ENCODE measurements around the gene TMX4. TPM values are rescaled to one million over a fixed set of nuclear protein-coding genes. Genes with fewer than 3 reads are reported as not detected.

The TMX4 gene
- total RNA-seq, 4 donors from 2014 or later = 16.2 to 24.2 (median 21.8) TPM

DNA sequence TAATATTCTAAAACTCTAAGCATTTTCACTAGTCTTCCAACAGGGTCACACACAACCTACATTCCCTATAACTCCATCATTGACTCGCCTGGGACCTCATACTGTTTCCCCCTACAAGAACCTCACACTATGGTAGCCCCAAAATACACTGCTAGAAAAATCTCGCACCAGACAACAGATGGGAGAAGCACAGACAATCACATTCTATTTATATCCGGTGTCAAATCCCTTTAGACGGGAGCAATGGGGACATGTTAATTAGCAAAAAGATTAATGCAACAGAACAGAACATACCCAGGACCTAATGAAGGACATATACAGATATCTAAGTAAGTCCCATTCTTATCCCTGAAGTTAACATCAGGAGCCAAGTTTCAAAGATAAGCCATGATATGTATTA lies 33.6 kb downstream of the TMX4 start:
- TF ChIP-seq POLR2AphosphoS5 (IDR thresholded peaks at IDR 0.05) (no peak), EP300 (IDR thresholded peaks at IDR 0.05) (no peak), POLR2A (IDR thresholded peaks at IDR 0.05) (no peak)
- TF ChIP-seq, protein P1, sequence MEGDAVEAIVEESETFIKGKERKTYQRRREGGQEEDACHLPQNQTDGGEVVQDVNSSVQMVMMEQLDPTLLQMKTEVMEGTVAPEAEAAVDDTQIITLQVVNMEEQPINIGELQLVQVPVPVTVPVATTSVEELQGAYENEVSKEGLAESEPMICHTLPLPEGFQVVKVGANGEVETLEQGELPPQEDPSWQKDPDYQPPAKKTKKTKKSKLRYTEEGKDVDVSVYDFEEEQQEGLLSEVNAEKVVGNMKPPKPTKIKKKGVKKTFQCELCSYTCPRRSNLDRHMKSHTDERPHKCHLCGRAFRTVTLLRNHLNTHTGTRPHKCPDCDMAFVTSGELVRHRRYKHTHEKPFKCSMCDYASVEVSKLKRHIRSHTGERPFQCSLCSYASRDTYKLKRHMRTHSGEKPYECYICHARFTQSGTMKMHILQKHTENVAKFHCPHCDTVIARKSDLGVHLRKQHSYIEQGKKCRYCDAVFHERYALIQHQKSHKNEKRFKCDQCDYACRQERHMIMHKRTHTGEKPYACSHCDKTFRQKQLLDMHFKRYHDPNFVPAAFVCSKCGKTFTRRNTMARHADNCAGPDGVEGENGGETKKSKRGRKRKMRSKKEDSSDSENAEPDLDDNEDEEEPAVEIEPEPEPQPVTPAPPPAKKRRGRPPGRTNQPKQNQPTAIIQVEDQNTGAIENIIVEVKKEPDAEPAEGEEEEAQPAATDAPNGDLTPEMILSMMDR (IDR thresholded peaks at IDR 0.05) = no peak
- Histone ChIP-seq H3K9me3 (no peaks in the 10 kb centered on the region), H3K27me3 (no peaks in the 10 kb centered on the region), H3K36me3 (peaks cover 38% of the 10 kb centered on the region), H3K4me1 (no peaks in the 10 kb centered on the region), H3K27ac (no peak overlapping the region), H3K4me3 (no peak overlapping the region)
- WGBS = 92% methylated on average over 4 of the region's 4 CpGs
- no peak for DNase-seq (ENCODE audit: low spot score in 2 of 2)

DNA sequence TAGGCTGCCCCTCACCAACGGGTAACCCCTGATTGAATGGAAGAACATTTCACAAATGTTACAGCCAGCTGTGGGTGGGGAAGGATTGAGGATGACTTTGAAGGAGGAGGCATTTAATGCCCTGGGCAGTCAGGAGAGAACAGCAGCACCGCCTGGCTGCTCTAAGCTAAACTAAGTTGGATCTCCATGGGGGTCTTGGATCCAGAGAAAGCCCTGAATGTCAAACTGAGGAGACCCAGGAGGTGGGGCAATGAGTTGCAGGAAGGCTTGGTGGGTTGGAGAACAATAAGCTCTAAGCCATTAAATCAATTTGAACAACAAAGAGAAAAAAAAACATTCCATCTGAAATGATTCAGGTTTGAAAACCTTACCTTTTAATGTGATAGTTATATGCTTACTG lies 35.4 kb downstream of the TMX4 start:
- H3K9me3 ChIP-seq = no peaks in the 10 kb centered on the region
- H3K36me3 ChIP-seq = peaks cover 38% of the 10 kb centered on the region
- no peaks in the 10 kb centered on the region for H3K4me1 ChIP-seq
- H3K27ac ChIP-seq = no peak overlapping the region
- no peak overlapping the region for H3K4me3 ChIP-seq
- TF ChIP-seq POLR2AphosphoS5 (IDR thresholded peaks at IDR 0.05) (no peak), POLR2A (IDR thresholded peaks at IDR 0.05) (no peak), EP300 (IDR thresholded peaks at IDR 0.05) (no peak)
- TF ChIP-seq, protein P1 (IDR thresholded peaks at IDR 0.05) = no peak
- DNase-seq (ENCODE audit: low spot score in 2 of 2) = no peak
- 87% methylated on average over 2 of the region's 2 CpGs for WGBS
- H3K27me3 ChIP-seq = no peaks in the 10 kb centered on the region

DNA sequence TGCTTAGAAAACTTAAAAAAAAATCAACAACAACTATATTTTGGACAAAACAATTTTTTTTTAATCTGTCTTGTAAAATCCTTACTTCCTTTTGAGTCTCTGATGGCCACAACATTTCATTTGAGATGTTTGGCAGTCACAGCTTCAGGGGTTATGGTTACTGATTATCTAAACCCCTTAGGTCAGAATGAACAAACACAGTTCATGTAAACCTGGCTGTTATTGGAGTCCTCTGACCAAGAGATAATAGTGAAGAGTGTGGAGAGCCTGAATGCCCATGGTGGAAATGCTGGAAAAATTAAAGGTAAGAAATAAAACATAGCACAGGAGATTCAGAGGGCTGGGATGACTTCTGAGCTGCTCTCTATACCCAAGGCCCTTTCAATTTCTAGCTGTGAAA lies 38.2 kb downstream of the TMX4 start:
- Histone ChIP-seq H3K4me1 (no peaks in the 10 kb centered on the region), H3K36me3 (peaks cover 32% of the 10 kb centered on the region), H3K27me3 (no peaks in the 10 kb centered on the region), H3K27ac (no peak overlapping the region), H3K4me3 (no peak overlapping the region), H3K9me3 (no peaks in the 10 kb centered on the region)
- no peak for DNase-seq (ENCODE audit: low spot score in 2 of 2)
- no peak for TF ChIP-seq EP300 (IDR thresholded peaks at IDR 0.05)
- TF ChIP-seq POLR2A (IDR thresholded peaks at IDR 0.05) = no peak
- no peak for TF ChIP-seq POLR2AphosphoS5 (IDR thresholded peaks at IDR 0.05)
- TF ChIP-seq, protein P1 (IDR thresholded peaks at IDR 0.05) = no peak

DNA sequence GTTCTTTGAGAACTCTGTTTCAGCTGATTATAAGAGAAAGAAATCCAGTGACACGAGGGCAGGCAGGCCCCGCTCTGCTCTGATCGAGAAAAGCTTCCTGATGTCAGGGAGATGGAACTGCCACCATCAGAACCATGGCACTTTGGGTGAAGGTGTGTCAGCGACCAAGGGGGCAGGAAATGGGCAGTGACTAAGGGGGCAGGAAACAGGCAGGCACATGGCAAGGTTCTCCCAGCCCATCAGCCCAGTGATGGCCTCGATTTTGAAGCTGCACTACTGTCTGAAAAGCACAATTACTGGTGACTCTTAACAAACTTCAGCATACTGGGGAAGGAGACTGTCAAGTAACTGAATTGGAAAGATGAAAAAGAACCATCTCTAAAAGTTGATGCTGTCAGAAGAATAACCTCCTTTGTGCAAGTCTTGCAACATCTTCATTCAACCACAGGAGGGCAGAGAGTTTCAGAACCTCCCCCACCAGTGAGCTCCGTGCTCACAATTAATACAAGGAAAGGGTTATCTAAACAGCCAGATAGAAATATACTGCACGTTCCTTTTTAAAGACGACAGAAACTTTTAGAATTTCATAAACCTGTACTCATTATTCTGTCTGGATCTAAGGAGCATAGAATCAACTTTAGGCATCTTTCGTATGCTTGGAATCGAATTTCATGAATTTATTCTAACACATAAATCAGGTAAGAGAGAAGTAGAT lies 39.1 kb downstream of the TMX4 start:
- DNase-seq (ENCODE audit: low spot score in 2 of 2) = no peak
- H3K36me3 ChIP-seq = peaks cover 29% of the 10 kb centered on the region
- H3K4me3 ChIP-seq = no peak overlapping the region
- TF ChIP-seq EP300 (IDR thresholded peaks at IDR 0.05) (no peak), POLR2AphosphoS5 (IDR thresholded peaks at IDR 0.05) (no peak), POLR2A (IDR thresholded peaks at IDR 0.05) (no peak)
- TF ChIP-seq, protein P1 (IDR thresholded peaks at IDR 0.05) = no peak
- 68% methylated on average over 10 of the region's 10 CpGs for WGBS
- H3K27me3 ChIP-seq = no peaks in the 10 kb centered on the region
- no peaks in the 10 kb centered on the region for H3K4me1 ChIP-seq
- no peak overlapping the region for H3K27ac ChIP-seq
- no peaks in the 10 kb centered on the region for H3K9me3 ChIP-seq

DNA sequence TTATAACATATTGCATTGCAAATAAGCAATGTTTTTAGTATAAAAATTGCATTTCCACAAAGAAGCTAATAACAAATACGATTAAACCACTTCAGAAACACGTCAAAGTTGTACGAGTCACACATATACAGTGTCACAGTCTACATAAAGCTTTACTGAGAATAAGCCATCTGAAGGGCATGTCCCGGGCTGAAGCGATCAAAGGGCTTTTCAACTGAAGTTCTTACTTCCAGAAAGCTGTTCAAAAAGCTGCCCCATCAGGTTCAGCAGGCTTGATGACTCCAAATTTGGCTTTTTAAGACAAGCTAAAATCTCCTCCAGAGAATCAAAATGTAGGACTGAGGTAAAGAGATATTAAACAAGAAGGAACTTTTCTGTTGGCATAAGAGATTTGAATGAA lies 41.9 kb downstream of the TMX4 start:
- no peak for TF ChIP-seq EP300 (IDR thresholded peaks at IDR 0.05)
- no peak for TF ChIP-seq POLR2A (IDR thresholded peaks at IDR 0.05)
- TF ChIP-seq, protein P1 (IDR thresholded peaks at IDR 0.05) = no peak
- TF ChIP-seq POLR2AphosphoS5 (IDR thresholded peaks at IDR 0.05) = no peak
- 65% methylated on average over 5 of the region's 5 CpGs for WGBS
- Histone ChIP-seq H3K27me3 (no peaks in the 10 kb centered on the region), H3K4me1 (no peaks in the 10 kb centered on the region), H3K27ac (no peak overlapping the region), H3K4me3 (no peak overlapping the region), H3K36me3 (peaks cover 16% of the 10 kb centered on the region), H3K9me3 (no peaks in the 10 kb centered on the region)
- no peak for DNase-seq (ENCODE audit: low spot score in 2 of 2)

All from suprapubic skin (tissue), 4 donors.